ENCODE data around the gene DUSP6. TPM values are rescaled to one million over a fixed set of nuclear protein-coding genes. Genes with fewer than 3 reads are reported as not detected.
A peak's percentile ranks its signal among the peaks of the same experiment; 100 is the strongest.

DUSP6 gene
- total and polyA plus RNA-seq, 2 of the 13 experiments (the other 11 are each of a cell fraction or from before 2014, with no cell fraction given): 40.9 to 161 TPM

DNA sequence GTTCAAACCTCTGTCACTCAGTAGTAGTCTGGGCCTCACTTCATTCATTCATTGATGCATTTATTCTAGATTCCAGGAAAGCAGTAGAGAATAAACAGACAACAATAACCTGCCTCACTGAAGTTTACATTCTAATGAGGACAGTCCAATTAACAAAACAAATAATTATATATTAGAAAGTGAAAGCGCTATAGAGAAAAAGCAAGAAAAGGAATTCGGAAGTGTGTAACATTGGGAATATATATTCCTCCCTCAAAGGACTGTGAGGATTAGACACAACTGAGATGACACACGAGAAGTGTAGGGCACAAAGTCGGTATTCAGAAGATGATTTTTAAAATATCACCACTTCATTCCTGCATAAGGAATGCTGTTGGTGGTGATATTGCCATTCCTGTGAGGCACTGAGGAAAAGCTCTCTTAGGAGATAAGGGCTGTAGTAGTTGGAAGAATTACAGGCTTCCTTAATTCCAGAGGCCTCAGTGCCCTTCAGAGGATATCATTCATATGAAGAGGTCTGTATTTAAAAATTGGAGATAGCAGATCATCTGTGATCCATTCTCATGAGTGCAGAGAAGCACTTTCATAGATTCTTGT lies 3.9 kb upstream of the DUSP6 start (continued):
- TF ChIP-seq, protein P1, sequence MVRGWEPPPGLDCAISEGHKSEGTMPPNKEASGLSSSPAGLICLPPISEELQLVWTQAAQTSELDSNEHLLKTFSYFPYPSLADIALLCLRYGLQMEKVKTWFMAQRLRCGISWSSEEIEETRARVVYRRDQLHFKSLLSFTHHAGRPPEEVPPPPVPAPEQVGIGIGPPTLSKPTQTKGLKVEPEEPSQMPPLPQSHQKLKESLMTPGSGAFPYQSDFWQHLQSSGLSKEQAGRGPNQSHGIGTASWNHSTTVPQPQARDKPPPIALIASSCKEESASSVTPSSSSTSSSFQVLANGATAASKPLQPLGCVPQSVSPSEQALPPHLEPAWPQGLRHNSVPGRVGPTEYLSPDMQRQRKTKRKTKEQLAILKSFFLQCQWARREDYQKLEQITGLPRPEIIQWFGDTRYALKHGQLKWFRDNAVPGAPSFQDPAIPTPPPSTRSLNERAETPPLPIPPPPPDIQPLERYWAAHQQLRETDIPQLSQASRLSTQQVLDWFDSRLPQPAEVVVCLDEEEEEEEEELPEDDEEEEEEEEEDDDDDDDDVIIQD (CRISPR knock-in tag; IDR thresholded peaks at IDR 0.05; ENCODE audit: low read depth): 0 out of 2 replicates have a peak, but pooled peaks have one; percentile 8
- TF ChIP-seq, protein P2, sequence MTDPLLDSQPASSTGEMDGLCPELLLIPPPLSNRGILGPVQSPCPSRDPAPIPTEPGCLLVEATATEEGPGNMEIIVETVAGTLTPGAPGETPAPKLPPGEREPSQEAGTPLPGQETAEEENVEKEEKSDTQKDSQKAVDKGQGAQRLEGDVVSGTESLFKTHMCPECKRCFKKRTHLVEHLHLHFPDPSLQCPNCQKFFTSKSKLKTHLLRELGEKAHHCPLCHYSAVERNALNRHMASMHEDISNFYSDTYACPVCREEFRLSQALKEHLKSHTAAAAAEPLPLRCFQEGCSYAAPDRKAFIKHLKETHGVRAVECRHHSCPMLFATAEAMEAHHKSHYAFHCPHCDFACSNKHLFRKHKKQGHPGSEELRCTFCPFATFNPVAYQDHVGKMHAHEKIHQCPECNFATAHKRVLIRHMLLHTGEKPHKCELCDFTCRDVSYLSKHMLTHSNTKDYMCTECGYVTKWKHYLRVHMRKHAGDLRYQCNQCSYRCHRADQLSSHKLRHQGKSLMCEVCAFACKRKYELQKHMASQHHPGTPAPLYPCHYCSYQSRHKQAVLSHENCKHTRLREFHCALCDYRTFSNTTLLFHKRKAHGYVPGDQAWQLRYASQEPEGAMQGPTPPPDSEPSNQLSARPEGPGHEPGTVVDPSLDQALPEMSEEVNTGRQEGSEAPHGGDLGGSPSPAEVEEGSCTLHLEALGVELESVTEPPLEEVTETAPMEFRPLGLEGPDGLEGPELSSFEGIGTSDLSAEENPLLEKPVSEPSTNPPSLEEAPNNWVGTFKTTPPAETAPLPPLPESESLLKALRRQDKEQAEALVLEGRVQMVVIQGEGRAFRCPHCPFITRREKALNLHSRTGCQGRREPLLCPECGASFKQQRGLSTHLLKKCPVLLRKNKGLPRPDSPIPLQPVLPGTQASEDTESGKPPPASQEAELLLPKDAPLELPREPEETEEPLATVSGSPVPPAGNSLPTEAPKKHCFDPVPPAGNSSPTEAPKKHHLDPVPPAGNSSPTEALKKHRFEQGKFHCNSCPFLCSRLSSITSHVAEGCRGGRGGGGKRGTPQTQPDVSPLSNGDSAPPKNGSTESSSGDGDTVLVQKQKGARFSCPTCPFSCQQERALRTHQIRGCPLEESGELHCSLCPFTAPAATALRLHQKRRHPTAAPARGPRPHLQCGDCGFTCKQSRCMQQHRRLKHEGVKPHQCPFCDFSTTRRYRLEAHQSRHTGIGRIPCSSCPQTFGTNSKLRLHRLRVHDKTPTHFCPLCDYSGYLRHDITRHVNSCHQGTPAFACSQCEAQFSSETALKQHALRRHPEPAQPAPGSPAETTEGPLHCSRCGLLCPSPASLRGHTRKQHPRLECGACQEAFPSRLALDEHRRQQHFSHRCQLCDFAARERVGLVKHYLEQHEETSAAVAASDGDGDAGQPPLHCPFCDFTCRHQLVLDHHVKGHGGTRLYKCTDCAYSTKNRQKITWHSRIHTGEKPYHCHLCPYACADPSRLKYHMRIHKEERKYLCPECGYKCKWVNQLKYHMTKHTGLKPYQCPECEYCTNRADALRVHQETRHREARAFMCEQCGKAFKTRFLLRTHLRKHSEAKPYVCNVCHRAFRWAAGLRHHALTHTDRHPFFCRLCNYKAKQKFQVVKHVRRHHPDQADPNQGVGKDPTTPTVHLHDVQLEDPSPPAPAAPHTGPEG (CRISPR knock-in tag; IDR thresholded peaks at IDR 0.05): no peak
